Bronchial epithelial cell (primary cell): ENCODE data around the gene TFAP2C. TPM values are rescaled to one million over a fixed set of nuclear protein-coding genes. Genes with fewer than 3 reads are reported as not detected.

Experiments used
- DNase-seq: peaks from one replicate; pipeline ENCODE4 v3.0.0-alpha.2; 2010; ENCODE audit warnings: low read depth
- FAIRE-seq: peaks from 2 replicates; lab custom pipeline; 2011; peaks lifted over from hg19 to GRCh38; lab: Jason Lieb, UNC
- H3K27me3 ChIP-seq: 2 replicates; pipeline ENCODE4 v1.5.1; 2011; ENCODE audit warnings: low read length; ENCODE audit not compliant: control insufficient read depth, insufficient read depth
- H3K36me3 ChIP-seq: 2 replicates; pipeline ENCODE4 v1.5.1; 2011; ENCODE audit warnings: low read length; ENCODE audit not compliant: control insufficient read depth, insufficient read depth
- H3K4me3 ChIP-seq: 2 replicates; pipeline ENCODE4 v1.5.1; 2011; ENCODE audit warnings: mild to moderate bottlenecking, low read depth, low read length, control low read depth
- total RNA-seq: library from RNA; depleted of rRNA; stranded (reverse); fragments of >200 nt; gene quantifications from 2 replicates; pipeline ENCODE4 v1.2.1, GENCODE V29; 2014
- TF ChIP-seq, protein P1 (sequence below): IDR thresholded peaks from 2 replicates; pipeline ENCODE4 v1.5.1; 2011; ENCODE audit warnings: mild to moderate bottlenecking, moderate library complexity, low read length, control low read depth, inconsistent platforms; ENCODE audit not compliant: insufficient read depth, severe bottlenecking

TFAP2C gene
- total RNA-seq, 1 donor from 2014 or later: 2.9 TPM

DNA sequence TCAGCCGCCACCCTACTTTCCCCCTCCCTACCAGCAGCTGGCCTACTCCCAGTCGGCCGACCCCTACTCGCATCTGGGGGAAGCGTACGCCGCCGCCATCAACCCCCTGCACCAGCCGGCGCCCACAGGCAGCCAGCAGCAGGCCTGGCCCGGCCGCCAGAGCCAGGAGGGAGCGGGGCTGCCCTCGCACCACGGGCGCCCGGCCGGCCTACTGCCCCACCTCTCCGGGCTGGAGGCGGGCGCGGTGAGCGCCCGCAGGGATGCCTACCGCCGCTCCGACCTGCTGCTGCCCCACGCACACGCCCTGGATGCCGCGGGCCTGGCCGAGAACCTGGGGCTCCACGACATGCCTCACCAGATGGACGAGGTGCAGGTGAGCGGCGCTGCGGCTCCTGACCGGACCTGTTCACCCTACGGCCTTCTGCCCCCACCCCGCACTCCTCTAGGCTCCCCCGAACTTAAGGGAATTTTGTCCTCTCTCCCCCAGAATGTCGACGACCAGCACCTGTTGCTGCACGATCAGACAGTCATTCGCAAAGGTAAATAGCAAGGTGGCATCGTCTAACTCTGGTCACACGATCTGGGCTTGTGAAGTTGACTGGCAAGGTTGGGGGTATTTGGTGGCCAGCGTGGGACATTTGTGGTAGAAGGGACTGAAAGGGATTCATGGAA is 2.3 kb downstream of the TFAP2C start:
- FAIRE-seq (no peak), DNase-seq (no peak)
- Histone ChIP-seq H3K4me3 (no peak overlapping the region), H3K36me3 (no peaks in the 10 kb centered on the region), H3K27me3 (peaks cover 4% of the 10 kb centered on the region)
- TF ChIP-seq, protein P1, sequence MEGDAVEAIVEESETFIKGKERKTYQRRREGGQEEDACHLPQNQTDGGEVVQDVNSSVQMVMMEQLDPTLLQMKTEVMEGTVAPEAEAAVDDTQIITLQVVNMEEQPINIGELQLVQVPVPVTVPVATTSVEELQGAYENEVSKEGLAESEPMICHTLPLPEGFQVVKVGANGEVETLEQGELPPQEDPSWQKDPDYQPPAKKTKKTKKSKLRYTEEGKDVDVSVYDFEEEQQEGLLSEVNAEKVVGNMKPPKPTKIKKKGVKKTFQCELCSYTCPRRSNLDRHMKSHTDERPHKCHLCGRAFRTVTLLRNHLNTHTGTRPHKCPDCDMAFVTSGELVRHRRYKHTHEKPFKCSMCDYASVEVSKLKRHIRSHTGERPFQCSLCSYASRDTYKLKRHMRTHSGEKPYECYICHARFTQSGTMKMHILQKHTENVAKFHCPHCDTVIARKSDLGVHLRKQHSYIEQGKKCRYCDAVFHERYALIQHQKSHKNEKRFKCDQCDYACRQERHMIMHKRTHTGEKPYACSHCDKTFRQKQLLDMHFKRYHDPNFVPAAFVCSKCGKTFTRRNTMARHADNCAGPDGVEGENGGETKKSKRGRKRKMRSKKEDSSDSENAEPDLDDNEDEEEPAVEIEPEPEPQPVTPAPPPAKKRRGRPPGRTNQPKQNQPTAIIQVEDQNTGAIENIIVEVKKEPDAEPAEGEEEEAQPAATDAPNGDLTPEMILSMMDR: no peak

DNA sequence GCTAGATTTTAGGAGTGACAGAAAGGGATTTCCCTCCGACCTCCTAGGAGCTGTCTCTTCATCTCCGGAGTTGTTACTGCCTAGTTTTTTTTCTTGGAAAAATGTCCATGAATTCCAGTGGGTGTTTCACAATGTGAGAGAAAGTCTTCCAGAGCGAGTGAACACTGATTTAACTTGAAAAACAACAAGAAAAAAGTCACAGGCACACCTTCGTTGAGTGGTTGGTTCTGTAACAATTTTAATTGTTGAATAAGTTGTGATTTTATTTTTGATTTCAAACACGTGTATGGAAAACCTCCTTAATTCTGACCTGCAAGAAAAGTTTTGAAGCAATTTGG is 2.9 kb downstream of the TFAP2C start:
- FAIRE-seq (no peak), DNase-seq (no peak)
- TF ChIP-seq, protein P1: no peak

DNA sequence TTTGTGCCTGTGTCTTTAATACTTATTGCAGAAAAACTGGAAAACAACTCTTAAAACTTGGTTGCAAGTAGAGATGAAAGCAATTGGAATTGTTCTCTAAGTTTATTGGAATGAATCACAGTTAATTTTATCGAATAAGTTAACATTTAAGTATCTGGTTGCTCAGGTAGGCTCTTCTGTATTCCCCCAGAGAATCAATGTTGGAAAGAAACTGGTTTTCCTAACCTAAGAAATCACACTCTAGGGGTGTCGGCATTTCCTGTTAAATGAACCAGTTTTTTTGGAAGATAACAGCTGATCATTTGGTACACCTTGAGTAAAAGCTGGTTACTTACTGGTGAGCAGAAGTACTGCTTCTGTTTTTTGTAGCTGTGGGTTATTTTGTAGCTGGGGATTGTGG is 5.2 kb downstream of the TFAP2C start:
- no peaks in the 10 kb centered on the region for H3K27me3 ChIP-seq
- H3K36me3 ChIP-seq: peaks cover 4% of the 10 kb centered on the region
- TF ChIP-seq, protein P1: no peak

More for the DNA sequence above, 2.9 kb downstream of the TFAP2C start:
- H3K4me3 ChIP-seq: no peak overlapping the region
- no peaks in the 10 kb centered on the region for H3K36me3 ChIP-seq
- H3K27me3 ChIP-seq: peaks cover 4% of the 10 kb centered on the region

DNA sequence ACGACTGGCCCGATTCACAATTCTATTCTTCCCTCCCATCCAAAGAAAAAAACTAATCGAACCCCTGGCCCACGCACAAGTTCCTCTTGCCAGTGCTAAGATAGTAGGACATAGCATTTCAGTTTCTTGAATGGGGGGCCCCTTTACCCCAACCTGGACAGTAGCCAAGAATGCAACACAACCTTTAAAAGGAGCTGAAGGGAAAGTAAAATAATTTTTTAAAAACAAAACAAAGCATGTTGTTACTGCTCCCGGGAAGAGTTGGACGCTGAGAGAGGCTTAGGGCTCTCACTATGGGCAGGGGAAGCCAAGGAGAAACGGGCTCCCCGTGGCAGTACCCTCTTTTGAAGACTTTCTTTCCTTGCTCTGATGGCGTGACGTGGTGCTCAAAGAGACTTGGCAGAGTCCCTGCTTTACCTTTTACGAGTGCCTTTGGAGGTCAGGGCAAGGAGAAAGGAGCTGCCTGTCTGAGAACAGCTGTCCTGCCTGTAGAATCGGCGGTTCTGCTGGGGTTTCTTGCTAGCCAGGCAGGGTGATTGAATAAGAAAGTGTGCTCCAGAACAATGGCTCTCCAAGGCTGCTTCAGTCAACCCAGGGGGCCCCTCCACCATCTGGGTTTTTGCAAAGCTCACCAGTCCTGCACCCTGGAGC is 5.8 kb downstream of the TFAP2C start:
- DNase-seq (no peak), FAIRE-seq (no peak)
- TF ChIP-seq, protein P1: no peak
- Histone ChIP-seq H3K4me3 (no peak overlapping the region), H3K27me3 (no peaks in the 10 kb centered on the region), H3K36me3 (peaks cover 4% of the 10 kb centered on the region)

More for the DNA sequence above, 5.2 kb downstream of the TFAP2C start:
- FAIRE-seq: no peak
- no peak overlapping the region for H3K4me3 ChIP-seq
- no peak for DNase-seq

DNA sequence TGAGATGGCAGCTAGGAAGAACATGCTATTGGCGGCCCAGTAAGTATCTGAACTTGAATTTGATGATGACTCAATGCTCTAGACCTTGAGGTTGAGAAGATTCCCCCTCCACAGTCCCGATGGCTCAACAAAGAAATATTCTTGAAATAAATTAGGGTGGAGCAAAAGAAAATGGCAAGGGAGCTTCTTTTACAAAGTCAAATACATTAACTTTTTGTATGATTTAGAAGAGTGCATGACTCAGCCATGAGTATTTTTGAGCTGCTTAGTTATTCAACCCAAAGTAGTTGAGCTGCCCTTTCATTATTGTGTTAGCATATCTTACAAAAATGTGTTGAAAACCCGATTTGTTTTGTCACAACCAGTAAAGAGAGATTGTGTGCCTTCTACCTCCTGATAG is 7.6 kb downstream of the TFAP2C start:
- Histone ChIP-seq H3K36me3 (peaks cover 4% of the 10 kb centered on the region), H3K4me3 (no peak overlapping the region), H3K27me3 (no peaks in the 10 kb centered on the region)
- TF ChIP-seq, protein P1: no peak
- no peak for FAIRE-seq
- DNase-seq: peak; percentile 45
